Measurements from ENCODE around the gene GANAB.
"Not testable (repeated sequence)": the region's sequence is repeated elsewhere in the genome, so short reads cannot be mapped to it uniquely, and the experiment has no call there.

The GANAB gene

DNA sequence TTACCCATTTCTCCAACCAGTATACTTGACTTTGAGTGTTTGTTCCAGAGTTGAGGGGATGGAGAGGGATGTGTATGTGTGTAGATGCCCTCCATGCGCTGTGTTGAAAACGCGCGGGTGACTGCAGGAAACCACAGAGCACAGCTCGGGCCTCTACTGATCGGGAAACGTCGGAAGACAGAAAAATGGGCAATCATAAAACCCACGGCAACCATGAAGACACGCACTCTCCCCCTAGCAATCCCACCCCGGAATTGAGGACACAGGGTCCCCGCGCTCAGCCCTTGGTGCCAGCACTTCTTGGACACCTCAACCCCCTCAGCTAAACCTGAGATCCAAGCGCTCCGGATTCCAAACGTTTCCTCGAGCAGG, 24.8 kb upstream of the GANAB start:
- in situ Hi-C loops (cut with HindIII; ENCODE audit: low pct_ligation_motif_present, low pct_unique_long_range_greater_than_20kb, low sequenced_read_pairs): loop anchor here (5.0 kb wide), 1 partner anchor 41 kb away; no protein-coding TSS in a partner anchor
- DNase-seq: peak; percentile 24

GRCh38 chr11:62669420-62670161, 23.2 kb upstream of the GANAB start:
- in situ Hi-C loops (cut with HindIII; ENCODE audit: low pct_ligation_motif_present, low pct_unique_long_range_greater_than_20kb, low sequenced_read_pairs): loop anchor here (5.0 kb wide), 1 partner anchor 43 kb away; no protein-coding TSS in a partner anchor

GRCh38 chr11:62667460-62667859, 21.0 kb upstream of the GANAB start:
- in situ Hi-C loops (cut with HindIII; ENCODE audit: low pct_ligation_motif_present, low pct_unique_long_range_greater_than_20kb, low sequenced_read_pairs): no loop called here
- no peak for DNase-seq

More at GRCh38 chr11:62669420-62670161, 23.2 kb upstream of the GANAB start:
- DNase-seq: no peak

DNA sequence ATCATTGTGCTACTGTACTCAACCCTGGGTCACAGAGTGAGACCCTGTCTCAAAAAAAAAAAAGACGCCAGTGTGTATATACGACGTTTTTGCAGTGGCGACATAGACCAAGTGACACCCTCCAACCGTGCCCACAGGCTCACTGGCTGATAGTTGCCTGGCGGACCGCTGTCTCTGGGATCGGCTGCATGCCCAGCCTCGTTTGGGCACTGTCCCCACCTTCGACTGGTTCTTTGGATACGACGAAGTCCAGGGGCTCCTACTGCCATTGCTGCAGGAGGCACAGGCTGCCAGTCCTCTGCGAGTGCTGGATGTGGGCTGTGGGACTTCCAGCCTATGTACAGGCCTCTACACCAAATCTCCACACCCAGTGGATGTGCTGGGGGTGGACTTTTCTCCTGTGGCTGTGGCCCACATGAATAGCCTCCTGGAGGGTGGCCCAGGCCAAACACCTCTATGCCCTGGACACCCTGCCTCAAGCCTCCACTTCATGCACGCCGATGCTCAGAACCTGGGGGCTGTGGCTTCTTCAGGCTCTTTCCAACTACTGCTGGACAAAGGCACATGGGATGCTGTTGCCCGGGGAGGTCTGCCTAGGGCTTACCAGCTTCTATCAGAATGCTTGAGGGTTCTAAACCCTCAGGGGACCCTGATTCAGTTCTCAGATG, 20.0 kb upstream of the GANAB start:
- in situ Hi-C loops (cut with HindIII; ENCODE audit: low pct_ligation_motif_present, low pct_unique_long_range_greater_than_20kb, low sequenced_read_pairs): no loop called here
- DNase-seq: no peak

DNA sequence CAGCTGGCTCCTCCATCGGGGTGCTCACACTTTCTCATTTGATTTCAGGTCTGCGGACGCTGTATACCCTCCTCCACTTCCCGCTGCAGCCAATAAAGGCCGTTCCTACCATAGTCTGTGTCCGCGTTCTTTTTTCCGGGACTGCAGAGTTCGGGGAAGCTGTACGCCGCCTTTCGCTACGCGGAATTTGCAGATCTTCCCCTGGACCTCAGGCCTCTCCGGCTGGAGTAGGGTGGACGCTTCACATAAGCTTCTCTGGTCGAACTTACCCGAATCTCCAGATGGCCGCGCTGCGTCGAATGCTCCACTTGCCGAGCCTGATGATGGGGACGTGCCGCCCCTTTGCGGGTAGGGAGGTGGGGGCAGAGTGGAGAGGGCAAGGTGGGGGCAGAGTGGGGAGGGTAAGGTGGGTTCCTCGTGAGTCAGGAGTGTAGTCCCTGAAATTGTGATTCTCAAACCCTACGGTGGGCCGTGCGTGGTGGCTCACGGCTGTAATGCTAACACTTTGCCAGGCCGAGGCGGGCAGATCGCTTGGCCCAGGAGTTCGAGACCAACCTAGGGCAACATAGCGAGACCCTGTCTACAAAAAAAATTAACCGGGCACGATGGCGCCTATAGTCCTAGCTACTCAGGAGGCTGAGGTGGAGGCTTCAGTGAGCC, 19.3 kb upstream of the GANAB start:
- in situ Hi-C loops (cut with HindIII; ENCODE audit: low pct_ligation_motif_present, low pct_unique_long_range_greater_than_20kb, low sequenced_read_pairs): no loop called here
- DNase-seq: peak; percentile 47

DNA sequence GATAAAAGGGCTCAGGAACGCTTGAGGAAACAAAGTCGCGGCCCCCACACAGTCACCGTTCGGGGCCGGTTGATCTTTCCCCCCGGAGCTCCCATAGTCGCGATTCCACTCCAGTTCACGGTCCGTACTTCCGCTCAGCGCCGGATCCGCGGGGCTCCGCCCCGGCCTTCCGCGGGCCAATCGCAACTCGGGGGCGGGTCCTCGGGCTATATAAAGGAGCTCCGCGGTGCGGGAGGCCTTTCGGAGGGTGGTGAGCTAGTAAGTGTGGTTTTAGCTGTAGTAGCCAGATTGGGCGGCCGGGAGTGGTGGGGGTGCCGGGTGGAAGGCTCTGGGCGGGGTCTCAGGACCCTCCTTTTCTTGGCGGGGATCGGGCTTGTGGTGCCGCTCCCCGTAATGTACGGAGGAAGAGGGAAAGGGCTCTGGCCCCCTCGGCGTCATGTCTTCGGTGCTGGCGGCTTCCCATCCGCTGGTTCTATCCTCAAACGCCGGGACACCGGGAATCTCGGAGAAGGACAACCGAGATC, 18.7 kb upstream of the GANAB start, which contains the start of the genes C11orf98 and CSKMT:
C11orf98 (minus strand) TSS at position 136 of the 524 bp plus-strand sequence; CDS start at position 95, 41 bp downstream.
CSKMT (plus strand) TSS at position 238 of the 524 bp plus-strand sequence. CDS start 568 bp downstream, outside the sequence.
- in situ Hi-C loops (cut with HindIII; ENCODE audit: low pct_ligation_motif_present, low pct_unique_long_range_greater_than_20kb, low sequenced_read_pairs): no loop called here

DNA sequence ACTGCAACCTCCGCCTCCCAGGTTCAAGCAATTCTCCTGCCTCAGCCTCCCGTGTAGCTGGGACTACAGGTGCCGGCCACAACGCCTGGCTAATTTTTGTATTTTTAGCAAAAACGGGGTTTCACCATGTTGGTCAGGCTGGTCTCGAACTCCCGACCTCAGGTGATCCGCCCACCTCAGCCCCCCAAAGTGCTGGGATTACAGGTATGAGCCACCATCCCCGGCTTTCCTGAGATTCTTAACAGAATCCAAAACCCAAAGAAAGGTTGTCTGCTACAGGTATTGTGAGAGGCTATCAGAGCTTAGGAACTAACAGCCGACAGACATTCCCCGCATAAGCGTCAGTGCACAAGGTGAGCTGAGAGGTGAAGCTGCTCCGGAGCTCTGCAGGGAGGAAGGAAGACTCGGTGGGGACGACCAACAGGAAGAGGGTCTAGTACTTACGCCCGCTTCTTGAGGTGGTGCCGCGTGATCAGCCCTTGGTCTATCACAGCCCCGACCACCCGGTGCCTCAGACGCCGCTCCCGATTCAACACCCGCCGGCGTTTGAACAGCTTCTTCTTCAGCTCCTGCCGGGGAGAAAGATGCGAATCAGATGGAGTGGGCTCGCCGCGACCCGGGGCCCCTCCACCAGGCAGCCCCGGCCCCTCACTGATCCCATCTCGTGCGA, 18.1 kb upstream of the GANAB start:
- peak; percentile 49 for DNase-seq
- in situ Hi-C loops (cut with HindIII; ENCODE audit: low pct_ligation_motif_present, low pct_unique_long_range_greater_than_20kb, low sequenced_read_pairs): no loop called here

More for the DNA sequence above, 18.7 kb upstream of the GANAB start, which contains the start of the genes C11orf98 and CSKMT:
- peak; percentile 89 for DNase-seq

- in situ Hi-C loops (cut with HindIII; ENCODE audit: low pct_ligation_motif_present, low pct_unique_long_range_greater_than_20kb, low sequenced_read_pairs): no loop called here
- no peak for DNase-seq
Measured at GRCh38 chr11:62656796-62657429, 10.5 kb upstream of the GANAB start.

DNA sequence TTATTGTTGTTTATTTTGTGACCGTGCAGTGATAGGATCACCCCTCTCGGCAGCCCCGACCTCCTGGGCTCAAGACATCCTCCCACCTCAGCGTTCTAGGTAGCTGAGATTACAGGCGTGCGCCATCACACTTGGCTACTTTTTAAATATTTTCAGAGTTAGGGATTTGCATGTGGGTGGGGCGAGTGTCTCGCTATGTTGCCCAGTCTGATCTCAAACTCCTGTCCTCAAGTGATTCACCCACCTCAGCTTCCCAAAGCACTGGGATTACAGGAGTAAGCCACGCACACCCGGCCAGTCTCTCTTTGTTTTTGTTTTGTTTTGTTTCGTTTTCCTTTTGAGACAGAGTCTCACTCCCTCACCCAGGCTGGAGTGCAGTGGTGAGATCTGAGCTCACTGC, 7.9 kb upstream of the GANAB start:
- no peak for DNase-seq
- in situ Hi-C loops (cut with HindIII; ENCODE audit: low pct_ligation_motif_present, low pct_unique_long_range_greater_than_20kb, low sequenced_read_pairs): no loop called here

- in situ Hi-C loops (cut with HindIII; ENCODE audit: low pct_ligation_motif_present, low pct_unique_long_range_greater_than_20kb, low sequenced_read_pairs): no loop called here
- DNase-seq: no peak
Measured at GRCh38 chr11:62652161-62653006, 6.0 kb upstream of the GANAB start.

GRCh38 chr11:62650283-62650682, 3.9 kb upstream of the GANAB start:
- in situ Hi-C loops (cut with HindIII; ENCODE audit: low pct_ligation_motif_present, low pct_unique_long_range_greater_than_20kb, low sequenced_read_pairs); DNase-seq: not testable (repeated sequence)

DNA sequence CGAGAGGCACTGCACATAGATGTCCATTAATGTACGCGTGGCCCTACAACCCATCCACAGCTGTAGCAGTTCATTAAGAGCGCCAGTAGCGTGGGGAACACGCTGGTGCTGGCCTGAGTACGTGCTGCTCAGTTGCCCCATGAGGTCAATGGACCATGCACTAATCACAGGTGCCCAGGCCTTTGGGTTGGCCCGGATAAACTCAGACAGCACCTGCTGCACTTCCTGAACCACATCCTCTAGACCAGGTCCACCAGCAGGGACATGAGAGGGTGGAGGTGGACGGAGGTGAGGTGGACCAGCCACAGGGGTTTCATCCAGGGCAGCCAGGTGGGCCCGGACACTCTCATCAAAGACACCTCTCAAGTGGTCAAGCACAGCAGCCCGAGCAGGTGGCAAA, 3.1 kb upstream of the GANAB start:
- in situ Hi-C loops (cut with HindIII; ENCODE audit: low pct_ligation_motif_present, low pct_unique_long_range_greater_than_20kb, low sequenced_read_pairs): no loop called here
- DNase-seq: no peak

DNA sequence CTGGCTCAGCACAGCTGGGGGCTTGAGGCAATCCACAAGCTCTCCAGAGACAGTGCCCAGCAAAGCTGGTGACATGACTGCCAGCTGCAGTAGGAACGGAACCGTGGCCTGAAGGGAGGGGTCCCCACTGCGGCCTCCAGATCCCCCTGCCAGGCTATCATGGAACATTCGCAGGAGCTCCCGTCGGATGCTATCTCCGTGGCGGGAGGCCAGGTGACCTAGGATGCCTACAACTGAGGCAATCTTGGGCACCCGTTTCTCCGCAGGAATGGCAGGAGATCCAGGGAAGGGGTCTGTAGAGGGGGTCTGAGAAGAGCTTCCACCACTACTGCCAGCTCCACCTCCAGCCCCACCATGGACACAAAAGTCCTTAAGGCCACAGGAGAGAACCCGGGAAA, 2.6 kb upstream of the GANAB start:
- no peak for DNase-seq
- in situ Hi-C loops (cut with HindIII; ENCODE audit: low pct_ligation_motif_present, low pct_unique_long_range_greater_than_20kb, low sequenced_read_pairs): no loop called here

GRCh38 chr11:62648185-62648966, 2.0 kb upstream of the GANAB start:
- no peak for DNase-seq
- in situ Hi-C loops (cut with HindIII; ENCODE audit: low pct_ligation_motif_present, low pct_unique_long_range_greater_than_20kb, low sequenced_read_pairs): no loop called here

- in situ Hi-C loops (cut with HindIII; ENCODE audit: low pct_ligation_motif_present, low pct_unique_long_range_greater_than_20kb, low sequenced_read_pairs): no loop called here
- DNase-seq: no peak
Measured at GRCh38 chr11:62647609-62648005, 1.2 kb upstream of the GANAB start.

GRCh38 chr11:62646825-62647608, 604 bp upstream of the GANAB start:
- in situ Hi-C loops (cut with HindIII; ENCODE audit: low pct_ligation_motif_present, low pct_unique_long_range_greater_than_20kb, low sequenced_read_pairs): no loop called here
- no peak for DNase-seq
